Measurements from ENCODE around the gene TSC22D1. TPM values are rescaled to one million over a fixed set of nuclear protein-coding genes. Genes with fewer than 3 reads are reported as not detected.
"Not testable (repeated sequence)": the region's sequence is repeated elsewhere in the genome, so short reads cannot be mapped to it uniquely, and the experiment has no call there.

Gene TSC22D1
- total and polyA plus RNA-seq, 12 donors: 28.5 to 113 (median 59.8) TPM

GRCh38 chr13:44516771-44517170 lies 59.4 kb downstream of the TSC22D1 start:
- H3K4me3 ChIP-seq: no peak overlapping the region
- 74 to 84% (median 80%) methylated on average over 2 of the region's 2 CpGs for WGBS, 4 donors
- intact Hi-C loops (cut with DNase I): no loop called here
- no peaks in the 10 kb centered on the region for H3K9me3 ChIP-seq (replicated peaks in 1 of 3)
- H3K4me1 ChIP-seq (replicated peaks in 1 of 2): no peaks in the 10 kb centered on the region
- H3K27me3 ChIP-seq: no peaks in the 10 kb centered on the region
- no peak for TF ChIP-seq CTCF (IDR thresholded peaks at IDR 0.05)
- no peak for TF ChIP-seq POLR2A (IDR thresholded peaks at IDR 0.05)
- no peaks in the 10 kb centered on the region for H3K36me3 ChIP-seq (replicated peaks in 1 of 2)
- H3K27ac ChIP-seq: no peak overlapping the region
- DNase-seq: no peak

- H3K4me3 ChIP-seq: no peak overlapping the region
- H3K9me3 ChIP-seq (replicated peaks in 1 of 3): no peaks in the 10 kb centered on the region
- intact Hi-C loops (cut with DNase I): no loop called here
- no peak for DNase-seq
- H3K4me1 ChIP-seq (replicated peaks in 1 of 2): no peaks in the 10 kb centered on the region
- H3K27me3 ChIP-seq: no peaks in the 10 kb centered on the region
- TF ChIP-seq POLR2A (IDR thresholded peaks at IDR 0.05) (no peak), CTCF (IDR thresholded peaks at IDR 0.05) (no peak)
- no peaks in the 10 kb centered on the region for H3K36me3 ChIP-seq (replicated peaks in 1 of 2)
- WGBS, 4 donors: 71 to 85% (median 83%) methylated on average over 6 of the region's 6 CpGs
- no peak overlapping the region for H3K27ac ChIP-seq
Observed at GRCh38 chr13:44514278-44514677, 61.9 kb downstream of the TSC22D1 start.

- H3K4me3 ChIP-seq; H3K27ac ChIP-seq; H3K4me1 ChIP-seq (replicated peaks in 1 of 2); H3K27me3 ChIP-seq; H3K36me3 ChIP-seq (replicated peaks in 1 of 2); DNase-seq; H3K9me3 ChIP-seq (replicated peaks in 1 of 3): not testable (repeated sequence)
- intact Hi-C loops (cut with DNase I): loop anchor here in 1 of 2 donors (10.0 kb wide), 1 partner anchor 55 kb away; no protein-coding TSS in a partner anchor
- WGBS, 4 donors: 94 to 100% (median 97%) methylated on average over 6 of the region's 6 CpGs
Observed at GRCh38 chr13:44509853-44510252, 66.3 kb downstream of the TSC22D1 start.

GRCh38 chr13:44508562-44509077 lies 67.5 kb downstream of the TSC22D1 start:
- H3K36me3 ChIP-seq (replicated peaks in 1 of 2): no peaks in the 10 kb centered on the region
- no peaks in the 10 kb centered on the region for H3K4me1 ChIP-seq (replicated peaks in 1 of 2)
- DNase-seq: no peak
- no peaks in the 10 kb centered on the region for H3K9me3 ChIP-seq (replicated peaks in 1 of 3)
- no peak for TF ChIP-seq POLR2A (IDR thresholded peaks at IDR 0.05)
- TF ChIP-seq CTCF (IDR thresholded peaks at IDR 0.05): no peak
- 62 to 79% (median 65%) methylated on average over 3 of the region's 3 CpGs for WGBS, 4 donors
- H3K27me3 ChIP-seq: no peaks in the 10 kb centered on the region
- H3K27ac ChIP-seq: no peak overlapping the region
- intact Hi-C loops (cut with DNase I): loop anchor here in 1 of 2 donors (10.0 kb wide), 1 partner anchor 56 kb away; no protein-coding TSS in a partner anchor
- no peak overlapping the region for H3K4me3 ChIP-seq

- no peak for DNase-seq
- Histone ChIP-seq H3K4me3 (no peak overlapping the region), H3K36me3 (replicated peaks in 1 of 2) (no peaks in the 10 kb centered on the region), H3K27ac (no peak overlapping the region), H3K4me1 (replicated peaks in 1 of 2) (no peaks in the 10 kb centered on the region), H3K27me3 (no peaks in the 10 kb centered on the region), H3K9me3 (replicated peaks in 1 of 3) (no peaks in the 10 kb centered on the region)
- TF ChIP-seq POLR2A (IDR thresholded peaks at IDR 0.05): no peak
- TF ChIP-seq CTCF (IDR thresholded peaks at IDR 0.05): no peak
- intact Hi-C loops (cut with DNase I): loop anchor here in 1 of 2 donors (10.0 kb wide), 1 partner anchor 57 kb away; no protein-coding TSS in a partner anchor
- 85 to 92% (median 86%) methylated on average over 4 of the region's 4 CpGs for WGBS, 4 donors
Observed at GRCh38 chr13:44507639-44508038, 68.5 kb downstream of the TSC22D1 start.
